ENCODE data around the gene VPS36. TPM values are rescaled to one million over a fixed set of nuclear protein-coding genes. Genes with fewer than 3 reads are reported as not detected.

VPS36 gene
- total and polyA plus RNA-seq, 9 of the 15 experiments (the other 6 are each of a cell fraction or from before 2014, with no cell fraction given) = 8.4 to 30.6 (median 23.7) TPM

DNA sequence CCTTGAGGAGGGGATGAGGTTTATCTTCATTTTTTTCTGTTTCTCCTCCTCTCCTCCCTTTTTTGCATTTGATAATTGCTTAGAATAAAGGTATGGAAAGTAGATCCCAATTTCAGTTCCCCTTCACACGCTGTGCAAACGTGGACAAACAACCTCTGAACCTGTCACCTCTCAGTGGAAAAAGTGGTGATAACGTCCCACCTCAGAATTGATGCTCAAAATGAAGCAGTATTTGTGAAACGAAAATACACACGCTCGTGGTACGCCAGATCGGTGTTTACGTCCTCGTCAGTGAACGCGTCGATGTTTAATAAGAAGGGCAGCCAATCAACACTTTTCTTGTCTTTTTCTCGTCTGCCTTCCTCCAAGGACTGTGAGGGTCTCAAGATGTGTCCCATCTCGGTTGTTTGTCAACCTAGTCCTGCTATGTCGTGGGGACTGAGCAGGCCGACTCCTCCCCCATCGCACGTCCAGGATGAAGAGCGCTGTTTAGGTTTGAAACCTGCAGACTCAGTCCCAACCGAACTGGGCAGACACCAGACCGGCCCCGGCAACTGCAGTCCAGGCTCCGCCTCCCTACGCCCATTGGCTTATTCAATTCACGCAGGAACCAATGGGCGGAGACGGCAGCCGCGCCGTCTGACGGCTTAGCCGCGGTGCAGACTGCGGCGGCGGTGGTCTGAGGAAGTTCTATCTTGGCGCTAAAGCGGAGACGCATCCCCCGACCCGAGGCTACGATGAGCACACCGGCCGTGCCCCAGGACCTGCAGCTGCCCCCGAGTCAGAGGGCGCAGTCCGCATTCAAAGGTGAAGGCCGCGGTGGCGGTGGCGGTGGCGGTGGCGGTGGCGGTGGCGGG, 4.6 kb upstream of the VPS36 start, which contains the start of gene CKAP2 (continued):
- TF ChIP-seq, protein P1, sequence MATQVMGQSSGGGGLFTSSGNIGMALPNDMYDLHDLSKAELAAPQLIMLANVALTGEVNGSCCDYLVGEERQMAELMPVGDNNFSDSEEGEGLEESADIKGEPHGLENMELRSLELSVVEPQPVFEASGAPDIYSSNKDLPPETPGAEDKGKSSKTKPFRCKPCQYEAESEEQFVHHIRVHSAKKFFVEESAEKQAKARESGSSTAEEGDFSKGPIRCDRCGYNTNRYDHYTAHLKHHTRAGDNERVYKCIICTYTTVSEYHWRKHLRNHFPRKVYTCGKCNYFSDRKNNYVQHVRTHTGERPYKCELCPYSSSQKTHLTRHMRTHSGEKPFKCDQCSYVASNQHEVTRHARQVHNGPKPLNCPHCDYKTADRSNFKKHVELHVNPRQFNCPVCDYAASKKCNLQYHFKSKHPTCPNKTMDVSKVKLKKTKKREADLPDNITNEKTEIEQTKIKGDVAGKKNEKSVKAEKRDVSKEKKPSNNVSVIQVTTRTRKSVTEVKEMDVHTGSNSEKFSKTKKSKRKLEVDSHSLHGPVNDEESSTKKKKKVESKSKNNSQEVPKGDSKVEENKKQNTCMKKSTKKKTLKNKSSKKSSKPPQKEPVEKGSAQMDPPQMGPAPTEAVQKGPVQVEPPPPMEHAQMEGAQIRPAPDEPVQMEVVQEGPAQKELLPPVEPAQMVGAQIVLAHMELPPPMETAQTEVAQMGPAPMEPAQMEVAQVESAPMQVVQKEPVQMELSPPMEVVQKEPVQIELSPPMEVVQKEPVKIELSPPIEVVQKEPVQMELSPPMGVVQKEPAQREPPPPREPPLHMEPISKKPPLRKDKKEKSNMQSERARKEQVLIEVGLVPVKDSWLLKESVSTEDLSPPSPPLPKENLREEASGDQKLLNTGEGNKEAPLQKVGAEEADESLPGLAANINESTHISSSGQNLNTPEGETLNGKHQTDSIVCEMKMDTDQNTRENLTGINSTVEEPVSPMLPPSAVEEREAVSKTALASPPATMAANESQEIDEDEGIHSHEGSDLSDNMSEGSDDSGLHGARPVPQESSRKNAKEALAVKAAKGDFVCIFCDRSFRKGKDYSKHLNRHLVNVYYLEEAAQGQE (IDR thresholded peaks at IDR 0.05; ENCODE audit: borderline replicate concordance) = 0 out of 2 replicates have a peak, but pooled peaks have one; percentile 12
- TF ChIP-seq, protein P1 (CRISPR knock-in tag; IDR thresholded peaks at IDR 0.05; ENCODE audit: low read depth) = no peak
- no peak for TF ChIP-seq NRF1 (conservative IDR thresholded peaks at IDR 0.05 in 1 of 2, IDR thresholded peaks at IDR 0.05 in 1 of 2)
- no peak for TF ChIP-seq ZBTB8A (IDR thresholded peaks at IDR 0.05; ENCODE audit: partially characterized antibody)
- peak; percentile 100 for TF ChIP-seq ZBTB1 (CRISPR knock-in tag; IDR thresholded peaks at IDR 0.05; ENCODE audit: borderline replicate concordance, low read depth)
- no peak for TF ChIP-seq ZNF77 (CRISPR knock-in tag; IDR thresholded peaks at IDR 0.05)
- peak; percentile 96 for TF ChIP-seq MYBL2 (IDR thresholded peaks at IDR 0.05; ENCODE audit: low read depth)
- no peak; the same call in 1 of the 2 replicates for TF ChIP-seq MYBL2 (CRISPR knock-in tag; IDR thresholded peaks at IDR 0.05; ENCODE audit: borderline replicate concordance)
- peak; percentile 69 for TF ChIP-seq GTF2F1 (IDR thresholded peaks at IDR 0.05; ENCODE audit: low read depth, low read length)
- TF ChIP-seq CCNT2 (IDR thresholded peaks at IDR 0.05; ENCODE audit: borderline replicate concordance, extremely low read depth, insufficient read length, low read depth, low read length) = peak; percentile 68
- peak; percentile 79 for TF ChIP-seq CTBP1 (IDR thresholded peaks at IDR 0.05; ENCODE audit: borderline replicate concordance)
- TF ChIP-seq ZNF316 (IDR thresholded peaks at IDR 0.05) = peak; percentile 7; the same call in 1 of the 2 replicates
- no peak for TF ChIP-seq ZNF592 (IDR thresholded peaks at IDR 0.05)
